Measurements from ENCODE around the gene PHC2. TPM values are rescaled to one million over a fixed set of nuclear protein-coding genes. Genes with fewer than 3 reads are reported as not detected.
A peak's percentile ranks its signal among the peaks of the same experiment; 100 is the strongest.

The PHC2 gene
- polyA plus RNA-seq, 1 donor (not counting 4 experiments of a cell fraction or from before 2014, with no cell fraction given), result 51.7 TPM

- no peak for DNase-seq (ENCODE audit: low read depth, low spot score)
- H3K4me2 ChIP-seq (ENCODE audit: control insufficient read depth, extremely low read depth, insufficient read depth, low read depth, low read length), result peak overlapping the region; percentile 55
- H3K4me1 ChIP-seq (ENCODE audit: control insufficient read depth, extremely low read depth, insufficient read depth, low read length), result peaks cover 58% of the 10 kb centered on the region
- peaks cover 19 to 32% of the 10 kb centered on the region in 2 experiments for H3K36me3 ChIP-seq (ENCODE audit: control insufficient read depth in 2 of 2, extremely low read depth in 1 of 2, insufficient read depth in 2 of 2, low read length in 2 of 2)
- H2AFZ ChIP-seq (ENCODE audit: control insufficient read depth, low read length), result no peak overlapping the region
- H3K4me3 ChIP-seq (ENCODE audit: control insufficient read depth in 2 of 3, extremely low read depth in 1 of 3, insufficient read depth in 2 of 3, low read depth in 1 of 3, low read length in 3 of 3), result peak overlapping the region in 2 of 3 experiments; percentile 1 to 9
- peak; percentile 23 for FAIRE-seq
- dilution Hi-C loops (cut with MboI; ENCODE audit: extremely low pct_ligation_motif_present, low sequenced_read_pairs), result no loop called here
- H3K9ac ChIP-seq (ENCODE audit: control insufficient read depth, extremely low read depth, insufficient read depth, low read length), result no peak overlapping the region
- H3K79me2 ChIP-seq (ENCODE audit: control insufficient read depth, insufficient read depth, low read length), result peaks cover 97% of the 10 kb centered on the region
- peaks cover 71% of the 10 kb centered on the region for H4K20me1 ChIP-seq (ENCODE audit: control insufficient read depth, extremely low read depth, insufficient read depth, low read length)
- TF ChIP-seq CTCF (optimal IDR thresholded peaks at IDR 0.05 in 1 of 3, IDR thresholded peaks at IDR 0.05 in 1 of 3, conservative IDR thresholded peaks at IDR 0.05 in 1 of 3; ENCODE audit: extremely low read depth in 1 of 3, insufficient read depth in 2 of 3, low read length in 3 of 3) (no peak), EZH2 (IDR thresholded peaks at IDR 0.05; ENCODE audit: low read length) (no peak)
- H3K9me3 ChIP-seq (ENCODE audit: control insufficient read depth, low read depth, low read length), result no peaks in the 10 kb centered on the region
- H3K9me1 ChIP-seq (ENCODE audit: control insufficient read depth, extremely low read depth, insufficient read depth, low read length), result peaks cover 10% of the 10 kb centered on the region
- H3K27ac ChIP-seq (ENCODE audit: control insufficient read depth, insufficient read depth, low read length), result peak overlapping the region; percentile 41
- H3K27me3 ChIP-seq (ENCODE audit: control insufficient read depth, extremely low read depth, insufficient read depth, low read length), result no peaks in the 10 kb centered on the region
These were observed 92.3 kb downstream of the PHC2 start for GRCh38 chr1:33338440-33339211.

- Histone ChIP-seq H3K4me2 (ENCODE audit: control insufficient read depth, extremely low read depth, insufficient read depth, low read depth, low read length) (no peak overlapping the region), H3K27ac (ENCODE audit: control insufficient read depth, insufficient read depth, low read length) (no peak overlapping the region), H3K27me3 (ENCODE audit: control insufficient read depth, extremely low read depth, insufficient read depth, low read length) (no peaks in the 10 kb centered on the region), H3K4me1 (ENCODE audit: control insufficient read depth, extremely low read depth, insufficient read depth, low read length) (peaks cover 59% of the 10 kb centered on the region), H3K79me2 (ENCODE audit: control insufficient read depth, insufficient read depth, low read length) (peaks cover 98% of the 10 kb centered on the region), H2AFZ (ENCODE audit: control insufficient read depth, low read length) (no peak overlapping the region), H3K9me3 (ENCODE audit: control insufficient read depth, low read depth, low read length) (no peaks in the 10 kb centered on the region), H3K4me3 (ENCODE audit: control insufficient read depth in 2 of 3, extremely low read depth in 1 of 3, insufficient read depth in 2 of 3, low read depth in 1 of 3, low read length in 3 of 3) (no peak overlapping the region), H3K9ac (ENCODE audit: control insufficient read depth, extremely low read depth, insufficient read depth, low read length) (no peak overlapping the region), H3K36me3 (ENCODE audit: control insufficient read depth in 2 of 2, extremely low read depth in 1 of 2, insufficient read depth in 2 of 2, low read length in 2 of 2) (peaks cover 22 to 35% of the 10 kb centered on the region in 2 experiments), H4K20me1 (ENCODE audit: control insufficient read depth, extremely low read depth, insufficient read depth, low read length) (peaks cover 75% of the 10 kb centered on the region), H3K9me1 (ENCODE audit: control insufficient read depth, extremely low read depth, insufficient read depth, low read length) (peaks cover 10% of the 10 kb centered on the region)
- DNase-seq (ENCODE audit: low read depth, low spot score), result no peak
- TF ChIP-seq CTCF (optimal IDR thresholded peaks at IDR 0.05 in 1 of 3, IDR thresholded peaks at IDR 0.05 in 1 of 3, conservative IDR thresholded peaks at IDR 0.05 in 1 of 3; ENCODE audit: extremely low read depth in 1 of 3, insufficient read depth in 2 of 3, low read length in 3 of 3), result no peak
- no peak for TF ChIP-seq EZH2 (IDR thresholded peaks at IDR 0.05; ENCODE audit: low read length)
- FAIRE-seq, result no peak
- dilution Hi-C loops (cut with MboI; ENCODE audit: extremely low pct_ligation_motif_present, low sequenced_read_pairs), result no loop called here
These were observed 92.9 kb downstream of the PHC2 start for GRCh38 chr1:33338048-33338439.
